Measurements from ENCODE around the gene MIGA2.

DNA sequence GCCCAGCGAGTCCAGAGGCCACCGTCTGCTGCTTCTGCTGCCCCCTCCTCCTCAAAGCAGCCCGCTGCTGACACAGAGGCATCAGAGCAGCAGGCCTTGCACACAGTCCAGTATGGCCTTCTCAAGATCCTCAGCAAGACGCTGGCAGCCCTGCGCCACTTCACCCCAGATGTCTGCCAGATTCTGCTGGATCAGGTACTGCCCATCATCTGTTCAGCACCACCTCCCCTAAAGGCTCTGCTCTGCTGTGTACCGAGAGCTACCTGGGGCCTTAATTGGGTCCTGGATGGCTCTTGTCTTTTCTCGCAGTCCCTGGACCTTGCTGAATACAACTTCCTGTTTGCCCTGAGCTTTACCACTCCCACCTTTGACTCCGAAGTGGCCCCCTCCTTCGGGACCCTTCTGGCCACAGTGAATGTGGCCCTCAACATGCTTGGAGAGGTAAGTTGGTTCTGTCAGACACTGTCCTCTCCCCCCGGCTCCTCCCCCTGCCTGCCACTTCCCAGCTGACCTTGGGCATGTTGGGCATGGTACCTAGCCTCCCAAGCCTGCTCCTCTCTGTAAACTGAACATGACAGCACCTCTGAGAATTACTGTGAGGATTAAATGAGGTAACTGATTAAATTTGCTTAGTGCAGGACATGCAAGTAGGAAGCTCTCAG is 31.0 kb upstream of the MIGA2 start:
- TF ChIP-seq, protein P1, sequence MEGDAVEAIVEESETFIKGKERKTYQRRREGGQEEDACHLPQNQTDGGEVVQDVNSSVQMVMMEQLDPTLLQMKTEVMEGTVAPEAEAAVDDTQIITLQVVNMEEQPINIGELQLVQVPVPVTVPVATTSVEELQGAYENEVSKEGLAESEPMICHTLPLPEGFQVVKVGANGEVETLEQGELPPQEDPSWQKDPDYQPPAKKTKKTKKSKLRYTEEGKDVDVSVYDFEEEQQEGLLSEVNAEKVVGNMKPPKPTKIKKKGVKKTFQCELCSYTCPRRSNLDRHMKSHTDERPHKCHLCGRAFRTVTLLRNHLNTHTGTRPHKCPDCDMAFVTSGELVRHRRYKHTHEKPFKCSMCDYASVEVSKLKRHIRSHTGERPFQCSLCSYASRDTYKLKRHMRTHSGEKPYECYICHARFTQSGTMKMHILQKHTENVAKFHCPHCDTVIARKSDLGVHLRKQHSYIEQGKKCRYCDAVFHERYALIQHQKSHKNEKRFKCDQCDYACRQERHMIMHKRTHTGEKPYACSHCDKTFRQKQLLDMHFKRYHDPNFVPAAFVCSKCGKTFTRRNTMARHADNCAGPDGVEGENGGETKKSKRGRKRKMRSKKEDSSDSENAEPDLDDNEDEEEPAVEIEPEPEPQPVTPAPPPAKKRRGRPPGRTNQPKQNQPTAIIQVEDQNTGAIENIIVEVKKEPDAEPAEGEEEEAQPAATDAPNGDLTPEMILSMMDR (IDR thresholded peaks at IDR 0.05), result no peak
- TF ChIP-seq EZH2phosphoT487 (IDR thresholded peaks at IDR 0.05), result no peak
